Measurements from ENCODE around the gene LHFPL6.

Gene LHFPL6

GRCh38 chr13:39450176-39450575 is 152.8 kb downstream of the LHFPL6 start:
- Histone ChIP-seq H3K27me3 (ENCODE audit: insufficient read depth, low read length, poor library complexity) (no peaks in the 10 kb centered on the region), H3K4me3 (ENCODE audit: low read depth in 1 of 2, low read length in 2 of 2) (no peak overlapping the region), H3K9me3 (ENCODE audit: insufficient read depth, low read length, severe bottlenecking) (no peaks in the 10 kb centered on the region), H3K79me2 (ENCODE audit: insufficient read depth, low read length) (no peaks in the 10 kb centered on the region), H3K9ac (ENCODE audit: low read depth, low read length) (no peak overlapping the region), H3K4me1 (ENCODE audit: insufficient read depth, low read length) (no peaks in the 10 kb centered on the region), H3K27ac (ENCODE audit: low read length) (no peak overlapping the region), H4K20me1 (ENCODE audit: insufficient read depth, low read length) (no peaks in the 10 kb centered on the region), H3K4me2 (ENCODE audit: insufficient read depth, low read length) (no peak overlapping the region), H3K36me3 (ENCODE audit: insufficient read depth, low read length) (no peaks in the 10 kb centered on the region), H2AFZ (ENCODE audit: low read depth, low read length) (no peak overlapping the region)
- DNase-seq = no peak
- no peak for TF ChIP-seq EZH2 (IDR thresholded peaks at IDR 0.05; ENCODE audit: borderline replicate concordance, low read depth, low read length, severe bottlenecking)
- TF ChIP-seq CTCF (IDR thresholded peaks at IDR 0.05; ENCODE audit: borderline replicate concordance, extremely low read depth, low read length, poor library complexity, severe bottlenecking) = no peak
- no peak for ATAC-seq (ENCODE audit: insufficient read depth, low read depth)

GRCh38 chr13:39448834-39449233 is 154.2 kb downstream of the LHFPL6 start:
- DNase-seq (no peak), ATAC-seq (ENCODE audit: insufficient read depth, low read depth) (no peak)
- no peak overlapping the region for H3K4me3 ChIP-seq (ENCODE audit: low read depth in 1 of 2, low read length in 2 of 2)
- H2AFZ ChIP-seq (ENCODE audit: low read depth, low read length) = no peak overlapping the region
- no peak overlapping the region for H3K4me2 ChIP-seq (ENCODE audit: insufficient read depth, low read length)
- H3K9me3 ChIP-seq (ENCODE audit: insufficient read depth, low read length, severe bottlenecking) = no peaks in the 10 kb centered on the region
- no peak overlapping the region for H3K27ac ChIP-seq (ENCODE audit: low read length)
- no peaks in the 10 kb centered on the region for H3K4me1 ChIP-seq (ENCODE audit: insufficient read depth, low read length)
- no peaks in the 10 kb centered on the region for H3K79me2 ChIP-seq (ENCODE audit: insufficient read depth, low read length)
- TF ChIP-seq CTCF (IDR thresholded peaks at IDR 0.05; ENCODE audit: borderline replicate concordance, extremely low read depth, low read length, poor library complexity, severe bottlenecking) (no peak), EZH2 (IDR thresholded peaks at IDR 0.05; ENCODE audit: borderline replicate concordance, low read depth, low read length, severe bottlenecking) (no peak)
- H3K27me3 ChIP-seq (ENCODE audit: insufficient read depth, low read length, poor library complexity) = no peaks in the 10 kb centered on the region
- H4K20me1 ChIP-seq (ENCODE audit: insufficient read depth, low read length) = no peaks in the 10 kb centered on the region
- H3K9ac ChIP-seq (ENCODE audit: low read depth, low read length) = no peak overlapping the region
- no peaks in the 10 kb centered on the region for H3K36me3 ChIP-seq (ENCODE audit: insufficient read depth, low read length)

GRCh38 chr13:39446865-39447264 is 156.1 kb downstream of the LHFPL6 start:
- no peak overlapping the region for H3K9ac ChIP-seq (ENCODE audit: low read depth, low read length)
- no peaks in the 10 kb centered on the region for H3K36me3 ChIP-seq (ENCODE audit: insufficient read depth, low read length)
- H4K20me1 ChIP-seq (ENCODE audit: insufficient read depth, low read length) = no peaks in the 10 kb centered on the region
- H3K4me1 ChIP-seq (ENCODE audit: insufficient read depth, low read length) = no peaks in the 10 kb centered on the region
- no peak for DNase-seq
- H3K4me2 ChIP-seq (ENCODE audit: insufficient read depth, low read length) = no peak overlapping the region
- no peak overlapping the region for H3K27ac ChIP-seq (ENCODE audit: low read length)
- no peaks in the 10 kb centered on the region for H3K9me3 ChIP-seq (ENCODE audit: insufficient read depth, low read length, severe bottlenecking)
- H3K4me3 ChIP-seq (ENCODE audit: low read depth in 1 of 2, low read length in 2 of 2) = no peak overlapping the region
- TF ChIP-seq EZH2 (IDR thresholded peaks at IDR 0.05; ENCODE audit: borderline replicate concordance, low read depth, low read length, severe bottlenecking) (no peak), CTCF (IDR thresholded peaks at IDR 0.05; ENCODE audit: borderline replicate concordance, extremely low read depth, low read length, poor library complexity, severe bottlenecking) (no peak)
- H2AFZ ChIP-seq (ENCODE audit: low read depth, low read length) = no peak overlapping the region
- no peaks in the 10 kb centered on the region for H3K27me3 ChIP-seq (ENCODE audit: insufficient read depth, low read length, poor library complexity)
- ATAC-seq (ENCODE audit: insufficient read depth, low read depth) = no peak
- H3K79me2 ChIP-seq (ENCODE audit: insufficient read depth, low read length) = no peaks in the 10 kb centered on the region

- ATAC-seq (ENCODE audit: insufficient read depth, low read depth) (no peak), DNase-seq (no peak)
- Histone ChIP-seq H3K79me2 (ENCODE audit: insufficient read depth, low read length) (no peaks in the 10 kb centered on the region), H3K9ac (ENCODE audit: low read depth, low read length) (no peak overlapping the region), H3K4me3 (ENCODE audit: low read depth in 1 of 2, low read length in 2 of 2) (no peak overlapping the region), H3K36me3 (ENCODE audit: insufficient read depth, low read length) (no peaks in the 10 kb centered on the region), H3K9me3 (ENCODE audit: insufficient read depth, low read length, severe bottlenecking) (no peaks in the 10 kb centered on the region), H3K27me3 (ENCODE audit: insufficient read depth, low read length, poor library complexity) (no peaks in the 10 kb centered on the region), H2AFZ (ENCODE audit: low read depth, low read length) (no peak overlapping the region), H3K27ac (ENCODE audit: low read length) (no peak overlapping the region), H3K4me2 (ENCODE audit: insufficient read depth, low read length) (no peak overlapping the region), H4K20me1 (ENCODE audit: insufficient read depth, low read length) (no peaks in the 10 kb centered on the region), H3K4me1 (ENCODE audit: insufficient read depth, low read length) (no peaks in the 10 kb centered on the region)
- TF ChIP-seq EZH2 (IDR thresholded peaks at IDR 0.05; ENCODE audit: borderline replicate concordance, low read depth, low read length, severe bottlenecking) (no peak), CTCF (IDR thresholded peaks at IDR 0.05; ENCODE audit: borderline replicate concordance, extremely low read depth, low read length, poor library complexity, severe bottlenecking) (no peak)
These were observed 158.1 kb downstream of the LHFPL6 start for GRCh38 chr13:39444866-39445265.
